ENCODE results near the gene OSM. TPM values are rescaled to one million over a fixed set of nuclear protein-coding genes. Genes with fewer than 3 reads are reported as not detected.

OSM gene
- total and polyA plus RNA-seq, 2 experiments from 2014 or later: not detected

DNA sequence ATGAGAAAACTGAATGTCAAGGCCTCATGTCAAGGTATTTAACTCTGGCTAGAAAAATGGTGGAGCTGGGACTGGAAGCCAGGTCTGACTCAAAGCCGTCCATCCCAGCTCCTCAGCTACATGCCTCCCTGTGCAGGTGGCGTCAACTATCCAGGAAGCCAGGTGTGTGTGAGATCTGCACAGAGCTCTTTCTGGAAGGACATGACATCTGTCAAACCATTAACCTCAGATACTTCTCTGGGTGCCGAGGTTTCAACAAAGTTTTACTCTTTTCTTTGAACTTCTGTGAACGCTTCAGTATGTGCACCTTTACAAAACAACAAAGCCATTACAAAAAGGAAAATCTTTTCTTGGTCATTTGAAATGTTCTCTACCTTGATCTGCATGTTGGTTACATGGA is 29.7 kb upstream of the OSM start:
- Histone ChIP-seq H3K27ac (no peak overlapping the region), H4K20me1 (ENCODE audit: insufficient read depth) (no peaks in the 10 kb centered on the region), H3K9me2 (ENCODE audit: insufficient read depth) (no peaks in the 10 kb centered on the region), H3K4me2 (ENCODE audit: unreplicated experiment) (no peak overlapping the region), H3K4me1 (ENCODE audit: insufficient read depth) (no peaks in the 10 kb centered on the region; the same call in 1 of the 2 replicates), H2AFZ (no peak overlapping the region), H3K9ac (no peak overlapping the region), H3K4me3 (no peak overlapping the region), H3K36me3 (ENCODE audit: low read depth) (peaks cover 7% of the 10 kb centered on the region; the same call in 1 of the 2 replicates), H3K27me3 (replicated peaks; ENCODE audit: insufficient read depth) (no peaks in the 10 kb centered on the region), H3K9me3 (ENCODE audit: low read depth) (no peaks in the 10 kb centered on the region), H3K79me2 (ENCODE audit: insufficient read depth) (peaks cover 14% of the 10 kb centered on the region), H3F3A (ENCODE audit: insufficient read depth) (peaks cover 7% of the 10 kb centered on the region)
- in situ Hi-C loops (cut with MboI): no loop called here
- no peak for TF ChIP-seq EZH2phosphoT487 (IDR thresholded peaks at IDR 0.05; ENCODE audit: insufficient read depth, low read depth)
- TF ChIP-seq EZH2 (IDR thresholded peaks at IDR 0.05; ENCODE audit: insufficient read depth, poor library complexity, severe bottlenecking): no peak
- 96 to 99% methylated on average over 4 of the region's 4 CpGs for WGBS, 2 experiments (ENCODE audit: low coverage in 1 of 2, low lambda C conversion rate in 2 of 2, missing lambda C conversion rate in 2 of 2)
- DNase-seq: no peak

DNA sequence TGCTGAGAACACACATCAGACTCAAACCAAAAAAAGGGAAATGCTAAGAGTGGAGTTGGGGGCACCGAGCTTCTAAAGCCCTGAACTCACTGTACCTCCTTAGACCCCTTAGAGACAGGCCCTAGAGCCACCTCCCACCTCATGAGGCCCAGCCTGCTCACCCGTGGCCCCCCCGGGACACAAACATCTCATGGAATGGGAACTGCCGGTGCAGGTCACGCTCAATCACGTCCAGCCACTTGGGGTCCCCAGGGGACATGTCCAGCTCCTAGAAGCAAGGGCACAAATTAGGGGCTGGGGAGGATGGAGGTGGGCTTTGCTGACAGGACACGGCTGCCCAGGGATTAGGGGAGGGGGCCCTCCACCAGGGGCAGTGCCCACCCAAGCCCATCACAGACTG is 28.9 kb upstream of the OSM start:
- Histone ChIP-seq H3K4me2 (ENCODE audit: unreplicated experiment) (no peak overlapping the region), H3K4me3 (no peak overlapping the region), H2AFZ (no peak overlapping the region), H3K9me2 (ENCODE audit: insufficient read depth) (no peaks in the 10 kb centered on the region), H3K9me3 (ENCODE audit: low read depth) (no peaks in the 10 kb centered on the region), H3K27me3 (replicated peaks; ENCODE audit: insufficient read depth) (no peaks in the 10 kb centered on the region), H3K27ac (no peak overlapping the region), H3K36me3 (ENCODE audit: low read depth) (peaks cover 4% of the 10 kb centered on the region; the same call in 1 of the 2 replicates), H3K9ac (no peak overlapping the region), H3F3A (ENCODE audit: insufficient read depth) (peaks cover 14% of the 10 kb centered on the region), H4K20me1 (ENCODE audit: insufficient read depth) (no peaks in the 10 kb centered on the region), H3K79me2 (ENCODE audit: insufficient read depth) (peaks cover 7% of the 10 kb centered on the region), H3K4me1 (ENCODE audit: insufficient read depth) (peaks cover 5% of the 10 kb centered on the region)
- DNase-seq: no peak
- TF ChIP-seq EZH2 (IDR thresholded peaks at IDR 0.05; ENCODE audit: insufficient read depth, poor library complexity, severe bottlenecking) (no peak), EZH2phosphoT487 (IDR thresholded peaks at IDR 0.05; ENCODE audit: insufficient read depth, low read depth) (no peak)
- WGBS, 2 experiments (ENCODE audit: low coverage in 1 of 2, low lambda C conversion rate in 2 of 2, missing lambda C conversion rate in 2 of 2): 59 to 65% methylated on average over 7 of the region's 7 CpGs
- in situ Hi-C loops (cut with MboI): no loop called here

DNA sequence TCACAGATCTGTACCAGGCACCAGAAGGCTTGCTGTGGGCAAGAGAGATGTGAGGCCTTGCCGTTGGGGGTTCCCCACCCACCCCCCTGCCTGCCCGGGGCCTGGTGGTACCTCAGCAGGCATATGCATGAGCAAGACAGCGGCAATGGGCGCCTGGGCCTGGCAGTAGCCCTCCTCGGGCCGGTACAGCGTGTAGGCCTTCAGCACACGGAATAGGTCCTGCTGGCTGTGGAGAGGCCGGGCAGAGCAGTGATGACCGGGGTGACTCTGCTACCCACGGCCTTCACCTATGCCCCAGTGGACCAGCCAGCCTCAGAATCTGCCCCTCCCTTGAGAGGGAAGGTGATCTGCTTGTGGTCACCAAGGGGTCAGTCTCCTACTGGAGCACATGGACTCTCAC is 28.2 kb upstream of the OSM start:
- peaks cover 17% of the 10 kb centered on the region for H3F3A ChIP-seq (ENCODE audit: insufficient read depth)
- WGBS, 2 experiments (ENCODE audit: low coverage in 1 of 2, low lambda C conversion rate in 2 of 2, missing lambda C conversion rate in 2 of 2): 86 to 90% methylated on average over 11 of the region's 11 CpGs
- TF ChIP-seq EZH2 (IDR thresholded peaks at IDR 0.05; ENCODE audit: insufficient read depth, poor library complexity, severe bottlenecking) (no peak), EZH2phosphoT487 (IDR thresholded peaks at IDR 0.05; ENCODE audit: insufficient read depth, low read depth) (no peak)
- no peak overlapping the region for H3K9ac ChIP-seq
- H3K27ac ChIP-seq: no peak overlapping the region
- no peaks in the 10 kb centered on the region; the same call in 1 of the 2 replicates for H3K79me2 ChIP-seq (ENCODE audit: insufficient read depth)
- no peaks in the 10 kb centered on the region for H3K9me2 ChIP-seq (ENCODE audit: insufficient read depth)
- H3K36me3 ChIP-seq (ENCODE audit: low read depth): peaks cover 4% of the 10 kb centered on the region; the same call in 1 of the 2 replicates
- H3K27me3 ChIP-seq (replicated peaks; ENCODE audit: insufficient read depth): no peaks in the 10 kb centered on the region
- H4K20me1 ChIP-seq (ENCODE audit: insufficient read depth): no peaks in the 10 kb centered on the region
- no peaks in the 10 kb centered on the region for H3K9me3 ChIP-seq (ENCODE audit: low read depth)
- no peak overlapping the region for H2AFZ ChIP-seq
- peaks cover 12% of the 10 kb centered on the region for H3K4me1 ChIP-seq (ENCODE audit: insufficient read depth)
- no peak for DNase-seq
- in situ Hi-C loops (cut with MboI): no loop called here
- H3K4me2 ChIP-seq (ENCODE audit: unreplicated experiment): no peak overlapping the region
- no peak overlapping the region for H3K4me3 ChIP-seq

DNA sequence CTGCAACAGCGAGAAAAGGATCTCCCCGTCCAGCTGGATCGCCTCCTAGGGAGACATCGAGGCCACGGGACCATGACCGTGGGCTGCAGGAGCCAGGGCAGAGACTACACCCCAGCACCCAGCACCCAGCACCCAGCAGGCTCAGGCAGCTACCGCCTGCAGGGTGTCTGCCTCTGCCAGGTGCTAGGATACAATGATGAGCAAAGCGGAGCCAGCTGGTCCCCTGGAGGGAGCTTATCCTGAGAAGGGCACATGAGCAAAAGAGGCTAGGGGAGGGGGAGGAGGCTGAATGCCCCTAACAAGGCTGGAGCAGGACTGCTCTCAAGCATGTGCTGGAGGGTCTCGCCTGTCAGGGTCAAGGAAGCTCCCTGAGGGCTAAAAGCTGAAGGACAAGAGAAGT is 27.4 kb upstream of the OSM start:
- no peak for DNase-seq
- Histone ChIP-seq H2AFZ (no peak overlapping the region), H3K4me1 (ENCODE audit: insufficient read depth) (peaks cover 12% of the 10 kb centered on the region), H3K79me2 (ENCODE audit: insufficient read depth) (no peaks in the 10 kb centered on the region; the same call in 1 of the 2 replicates), H3K4me3 (no peak overlapping the region), H3K9ac (no peak overlapping the region), H3K27ac (no peak overlapping the region), H4K20me1 (ENCODE audit: insufficient read depth) (no peaks in the 10 kb centered on the region), H3K9me2 (ENCODE audit: insufficient read depth) (no peaks in the 10 kb centered on the region), H3K36me3 (ENCODE audit: low read depth) (peaks cover 4% of the 10 kb centered on the region; the same call in 1 of the 2 replicates), H3F3A (ENCODE audit: insufficient read depth) (peaks cover 17% of the 10 kb centered on the region), H3K4me2 (ENCODE audit: unreplicated experiment) (no peak overlapping the region), H3K9me3 (ENCODE audit: low read depth) (no peaks in the 10 kb centered on the region), H3K27me3 (replicated peaks; ENCODE audit: insufficient read depth) (no peaks in the 10 kb centered on the region)
- TF ChIP-seq EZH2 (IDR thresholded peaks at IDR 0.05; ENCODE audit: insufficient read depth, poor library complexity, severe bottlenecking): no peak
- TF ChIP-seq EZH2phosphoT487 (IDR thresholded peaks at IDR 0.05; ENCODE audit: insufficient read depth, low read depth): no peak
- WGBS, 2 experiments (ENCODE audit: low coverage in 1 of 2, low lambda C conversion rate in 2 of 2, missing lambda C conversion rate in 2 of 2): 94 to 95% methylated on average over 9 of the region's 9 CpGs
- in situ Hi-C loops (cut with MboI): no loop called here

DNA sequence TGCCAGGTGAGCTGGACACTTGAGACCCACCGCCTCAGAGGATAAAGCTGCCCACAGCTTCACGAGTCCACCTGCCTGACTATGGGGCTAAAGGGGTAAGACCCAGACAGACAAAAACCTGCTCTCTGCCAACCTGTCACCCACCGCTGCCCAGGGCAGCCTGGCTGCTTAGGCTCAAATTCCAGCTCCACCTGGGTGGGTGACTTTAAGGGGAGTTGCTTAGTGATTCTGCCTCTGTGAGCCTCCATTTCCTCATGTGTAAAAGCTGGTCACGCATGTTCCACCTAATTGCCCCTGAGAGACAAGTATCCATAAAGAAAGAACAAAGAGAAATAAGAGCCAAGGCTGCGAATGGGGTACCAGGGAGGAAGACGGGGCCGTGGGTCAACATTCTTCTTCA is 26.4 kb upstream of the OSM start:
- no peak overlapping the region for H3K9ac ChIP-seq
- H3K79me2 ChIP-seq (ENCODE audit: insufficient read depth): no peaks in the 10 kb centered on the region; the same call in 1 of the 2 replicates
- no peaks in the 10 kb centered on the region for H3K27me3 ChIP-seq (replicated peaks; ENCODE audit: insufficient read depth)
- H3K4me1 ChIP-seq (ENCODE audit: insufficient read depth): peaks cover 20% of the 10 kb centered on the region
- no peaks in the 10 kb centered on the region for H4K20me1 ChIP-seq (ENCODE audit: insufficient read depth)
- no peak overlapping the region for H2AFZ ChIP-seq
- H3K9me2 ChIP-seq (ENCODE audit: insufficient read depth): no peaks in the 10 kb centered on the region
- H3K4me2 ChIP-seq (ENCODE audit: unreplicated experiment): no peak overlapping the region
- WGBS, 2 experiments (ENCODE audit: low coverage in 1 of 2, low lambda C conversion rate in 2 of 2, missing lambda C conversion rate in 2 of 2): 96% methylated on average over 7 of the region's 7 CpGs
- no peak for DNase-seq
- in situ Hi-C loops (cut with MboI): no loop called here
- peaks cover 4% of the 10 kb centered on the region; the same call in 1 of the 2 replicates for H3K36me3 ChIP-seq (ENCODE audit: low read depth)
- peaks cover 17% of the 10 kb centered on the region for H3F3A ChIP-seq (ENCODE audit: insufficient read depth)
- no peak overlapping the region for H3K27ac ChIP-seq
- H3K9me3 ChIP-seq (ENCODE audit: low read depth): no peaks in the 10 kb centered on the region
- no peak overlapping the region for H3K4me3 ChIP-seq
- TF ChIP-seq EZH2 (IDR thresholded peaks at IDR 0.05; ENCODE audit: insufficient read depth, poor library complexity, severe bottlenecking): no peak
- TF ChIP-seq EZH2phosphoT487 (IDR thresholded peaks at IDR 0.05; ENCODE audit: insufficient read depth, low read depth): no peak
